GM12878 (cell line): ENCODE data around the gene SLC25A43. TPM values are rescaled to one million over a fixed set of nuclear protein-coding genes. Genes with fewer than 3 reads are reported as not detected.

Experiments used
- CBX3 ChIP-seq: fragments of 200-600 bp; sonication (generic); IDR thresholded peaks from 2 replicates; pipeline ENCODE4 v1.6.1; 2016; ENCODE audit warnings: low read depth, borderline replicate concordance
- CHD1 ChIP-seq: IDR thresholded peaks from 2 replicates; pipeline ENCODE4 v1.6.1; 2012; ENCODE audit warnings: low read depth, low read length, improper control_type of control experiment
- CREB1 ChIP-seq: IDR thresholded peaks from 2 replicates; pipeline ENCODE4 v1.6.1; 2012; ENCODE audit warnings: low read depth, mild to moderate bottlenecking, inconsistent platforms
- EGR1 ChIP-seq, 2 experiments: IDR thresholded peaks; 1 replicate in 1 of 2; 2 replicates in 1 of 2; pipeline ENCODE4 v1.6.1; 2011 to 2012; ENCODE audit warnings: low read depth in 2 of 2, low read length in 2 of 2, borderline replicate concordance in 1 of 2, mild to moderate bottlenecking in 1 of 2, moderate library complexity in 1 of 2
- ELK1 ChIP-seq: IDR thresholded peaks from 2 replicates; pipeline ENCODE4 v1.6.1; 2012; ENCODE audit warnings: low read depth, low read length, improper control_type of control experiment
- FOXK2 ChIP-seq: fragments of 450-650 bp; IDR thresholded peaks from 2 replicates; pipeline ENCODE4 v1.6.1; 2017; ENCODE audit warnings: mild to moderate bottlenecking, moderate library complexity
- HDAC2 ChIP-seq: fragments of 200-600 bp; sonication (generic); IDR thresholded peaks from 2 replicates; pipeline ENCODE4 v1.6.1; 2017
- HDGF ChIP-seq: fragments of 450-650 bp; IDR thresholded peaks from 2 replicates; pipeline ENCODE4 v1.6.1; 2016; ENCODE audit warnings: antibody characterized with exemption
- KAT2A ChIP-seq: conservative IDR thresholded peaks from 2 replicates; pipeline ENCODE4 v1.6.1; 2011; ENCODE audit warnings: low read depth, low read length; ENCODE audit not compliant: control insufficient read depth
- KLF5 ChIP-seq: fragments of 450-650 bp; IDR thresholded peaks from 2 replicates; pipeline ENCODE4 v1.6.1; 2014; ENCODE audit warnings: mild to moderate bottlenecking; ENCODE audit not compliant: partially characterized antibody
- TCF12 ChIP-seq: IDR thresholded peaks from 2 replicates; pipeline ENCODE4 v1.6.1; 2011; ENCODE audit warnings: low read depth, mild to moderate bottlenecking, low read length
- WRNIP1 ChIP-seq: IDR thresholded peaks from 2 replicates; pipeline ENCODE4 v1.6.1; 2011; ENCODE audit warnings: low read depth, low read length, improper control_type of control experiment, borderline replicate concordance
- polyA plus RNA-seq, 11 experiments: library from polyadenylated mRNA; depleted of rRNA in 4 of 11; unstranded in 6 of 11; stranded (reverse) in 5 of 11; fragments of >200 nt; fragmentation: Nextera tagmentation in 4 of 11; fragmentation: Illumina TruSeq in 1 of 11; extraction: Ambion mirVana in 4 of 11; extraction: Trizol in 1 of 11; gene quantifications; 1 replicate in 1 of 11; 2 replicates in 10 of 11; pipeline versions ENCODE4 v1.2.1 to v1.2.3, GENCODE V29; 2011 to 2016; ENCODE audit warnings: inconsistent platforms in 2 of 11, missing spikeins in 2 of 11, low read depth in 1 of 11
- total RNA-seq, 4 experiments: library from RNA; depleted of rRNA in 3 of 4; stranded (reverse); fragments of >200 nt in 3 of 4; fragmentation: Illumina TruSeq in 1 of 4; extraction: Trizol in 1 of 4; gene quantifications; 2 replicates each; pipeline versions ENCODE4 v1.2.1 to v1.2.3, GENCODE V29; 2013 to 2021
- TF ChIP-seq, protein P1 (sequence below): fragments of 450-650 bp; formaldehyde crosslinking; IDR thresholded peaks from 2 replicates; pipeline ENCODE4 v1.5.0; 2022; ENCODE audit warnings: mild to moderate bottlenecking, missing genetic modification characterization
- TF ChIP-seq, protein P2 (sequence below): fragments of 450-650 bp; IDR thresholded peaks from 2 replicates; pipeline ENCODE4 v1.6.1; 2017; ENCODE audit warnings: mild to moderate bottlenecking

SLC25A43 gene
- total and polyA plus RNA-seq, 10 of the 15 experiments (the other 5 are each of a cell fraction or from before 2014, with no cell fraction given): 2.5 to 13.5 (median 6.8) TPM

DNA sequence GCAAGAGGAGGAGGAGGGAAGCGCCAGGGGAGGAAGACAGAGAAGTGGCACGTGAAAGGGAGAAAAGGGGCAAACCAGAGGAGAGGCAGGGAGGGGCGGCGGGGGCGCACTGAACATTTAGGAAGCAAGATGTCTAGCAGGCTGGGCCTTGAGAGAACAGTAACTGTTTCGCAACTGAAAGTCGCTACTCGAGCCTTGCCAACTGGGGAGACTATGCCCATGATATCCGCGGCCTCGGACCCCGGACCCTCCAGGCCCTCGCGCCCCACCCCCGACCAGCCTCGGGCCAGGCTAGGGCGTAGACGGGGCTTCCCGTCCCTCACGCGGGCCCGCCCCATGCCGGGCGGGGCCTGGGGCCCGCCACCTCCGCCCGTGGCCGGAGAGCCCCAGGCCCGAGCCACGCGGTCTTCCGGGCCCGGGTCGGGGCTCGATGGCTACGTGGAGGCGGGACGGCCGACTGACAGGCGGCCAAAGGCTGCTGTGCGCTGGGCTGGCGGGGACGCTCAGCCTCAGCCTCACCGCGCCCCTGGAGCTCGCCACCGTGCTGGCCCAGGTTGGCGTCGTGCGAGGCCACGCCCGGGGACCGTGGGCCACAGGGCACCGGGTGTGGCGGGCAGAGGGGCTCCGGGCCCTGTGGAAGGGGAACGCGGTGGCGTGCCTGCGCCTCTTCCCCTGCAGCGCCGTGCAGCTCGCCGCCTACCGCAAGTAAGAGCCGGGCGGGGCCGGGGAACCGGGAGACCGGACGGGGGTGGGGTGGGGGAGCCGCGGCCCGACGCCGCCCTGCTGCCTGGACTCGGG lies at the start of gene SLC25A43 (continued):
- TF ChIP-seq, protein P1, sequence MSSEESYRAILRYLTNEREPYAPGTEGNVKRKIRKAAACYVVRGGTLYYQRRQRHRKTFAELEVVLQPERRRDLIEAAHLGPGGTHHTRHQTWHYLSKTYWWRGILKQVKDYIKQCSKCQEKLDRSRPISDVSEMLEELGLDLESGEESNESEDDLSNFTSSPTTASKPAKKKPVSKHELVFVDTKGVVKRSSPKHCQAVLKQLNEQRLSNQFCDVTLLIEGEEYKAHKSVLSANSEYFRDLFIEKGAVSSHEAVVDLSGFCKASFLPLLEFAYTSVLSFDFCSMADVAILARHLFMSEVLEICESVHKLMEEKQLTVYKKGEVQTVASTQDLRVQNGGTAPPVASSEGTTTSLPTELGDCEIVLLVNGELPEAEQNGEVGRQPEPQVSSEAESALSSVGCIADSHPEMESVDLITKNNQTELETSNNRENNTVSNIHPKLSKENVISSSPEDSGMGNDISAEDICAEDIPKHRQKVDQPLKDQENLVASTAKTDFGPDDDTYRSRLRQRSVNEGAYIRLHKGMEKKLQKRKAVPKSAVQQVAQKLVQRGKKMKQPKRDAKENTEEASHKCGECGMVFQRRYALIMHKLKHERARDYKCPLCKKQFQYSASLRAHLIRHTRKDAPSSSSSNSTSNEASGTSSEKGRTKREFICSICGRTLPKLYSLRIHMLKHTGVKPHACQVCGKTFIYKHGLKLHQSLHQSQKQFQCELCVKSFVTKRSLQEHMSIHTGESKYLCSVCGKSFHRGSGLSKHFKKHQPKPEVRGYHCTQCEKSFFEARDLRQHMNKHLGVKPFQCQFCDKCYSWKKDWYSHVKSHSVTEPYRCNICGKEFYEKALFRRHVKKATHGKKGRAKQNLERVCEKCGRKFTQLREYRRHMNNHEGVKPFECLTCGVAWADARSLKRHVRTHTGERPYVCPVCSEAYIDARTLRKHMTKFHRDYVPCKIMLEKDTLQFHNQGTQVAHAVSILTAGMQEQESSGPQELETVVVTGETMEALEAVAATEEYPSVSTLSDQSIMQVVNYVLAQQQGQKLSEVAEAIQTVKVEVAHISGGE (CRISPR knock-in tag): no peak
- no peak for TF ChIP-seq CHD1
- no peak for TF ChIP-seq CREB1
- TF ChIP-seq WRNIP1: no peak
- TF ChIP-seq HDAC2: no peak
- no peak for TF ChIP-seq ELK1
- no peak for TF ChIP-seq HDGF
- no peak for TF ChIP-seq TCF12
- TF ChIP-seq CBX3: no peak
- no peak for TF ChIP-seq KLF5
- TF ChIP-seq EGR1 (IDR thresholded peaks at IDR 0.05; ENCODE audit: borderline replicate concordance in 1 of 2, low read depth in 2 of 2, low read length in 2 of 2): peak in 1 of 2 experiments; percentile 43; a peak in 1 of 3 replicates
- TF ChIP-seq FOXK2: peak; percentile 60
- TF ChIP-seq, protein P2, sequence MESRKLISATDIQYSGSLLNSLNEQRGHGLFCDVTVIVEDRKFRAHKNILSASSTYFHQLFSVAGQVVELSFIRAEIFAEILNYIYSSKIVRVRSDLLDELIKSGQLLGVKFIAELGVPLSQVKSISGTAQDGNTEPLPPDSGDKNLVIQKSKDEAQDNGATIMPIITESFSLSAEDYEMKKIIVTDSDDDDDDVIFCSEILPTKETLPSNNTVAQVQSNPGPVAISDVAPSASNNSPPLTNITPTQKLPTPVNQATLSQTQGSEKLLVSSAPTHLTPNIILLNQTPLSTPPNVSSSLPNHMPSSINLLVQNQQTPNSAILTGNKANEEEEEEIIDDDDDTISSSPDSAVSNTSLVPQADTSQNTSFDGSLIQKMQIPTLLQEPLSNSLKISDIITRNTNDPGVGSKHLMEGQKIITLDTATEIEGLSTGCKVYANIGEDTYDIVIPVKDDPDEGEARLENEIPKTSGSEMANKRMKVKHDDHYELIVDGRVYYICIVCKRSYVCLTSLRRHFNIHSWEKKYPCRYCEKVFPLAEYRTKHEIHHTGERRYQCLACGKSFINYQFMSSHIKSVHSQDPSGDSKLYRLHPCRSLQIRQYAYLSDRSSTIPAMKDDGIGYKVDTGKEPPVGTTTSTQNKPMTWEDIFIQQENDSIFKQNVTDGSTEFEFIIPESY: no peak
- TF ChIP-seq KAT2A: no peak
